ENCODE data around the gene STEAP3.

Gene STEAP3

GRCh38 chr2:119198240-119198840 is 25.3 kb upstream of the STEAP3 start:
- no peak for FAIRE-seq

GRCh38 chr2:119201815-119202214 is 21.8 kb upstream of the STEAP3 start:
- FAIRE-seq = no peak

- FAIRE-seq = no peak
Measured at GRCh38 chr2:119202610-119203310, 20.9 kb upstream of the STEAP3 start.

GRCh38 chr2:119204525-119204924 is 19.1 kb upstream of the STEAP3 start:
- FAIRE-seq = no peak

GRCh38 chr2:119205001-119205706 is 18.5 kb upstream of the STEAP3 start:
- no peak for FAIRE-seq

GRCh38 chr2:119206201-119206600 is 17.4 kb upstream of the STEAP3 start:
- no peak for FAIRE-seq

- FAIRE-seq = no peak
Measured at GRCh38 chr2:119207447-119207846, 16.2 kb upstream of the STEAP3 start.

- FAIRE-seq = no peak
Measured at GRCh38 chr2:119208791-119209203, 14.8 kb upstream of the STEAP3 start.

GRCh38 chr2:119212139-119212800 is 11.4 kb upstream of the STEAP3 start:
- FAIRE-seq = no peak

- no peak for FAIRE-seq
Measured at GRCh38 chr2:119214453-119215037, 9.1 kb upstream of the STEAP3 start.

- FAIRE-seq = no peak
Measured at GRCh38 chr2:119216994-119217393, 6.6 kb upstream of the STEAP3 start.

- FAIRE-seq = no peak
Measured at GRCh38 chr2:119218478-119219064, 5.1 kb upstream of the STEAP3 start.

- FAIRE-seq = no peak
Measured at GRCh38 chr2:119219873-119220272, 3.8 kb upstream of the STEAP3 start.

- no peak for FAIRE-seq
Measured at GRCh38 chr2:119220720-119221301, 2.8 kb upstream of the STEAP3 start.

- no peak for FAIRE-seq
Measured at GRCh38 chr2:119221609-119222008, 2.0 kb upstream of the STEAP3 start.

GRCh38 chr2:119222213-119222612 is 1.4 kb upstream of the STEAP3 start:
- FAIRE-seq = no peak

- no peak for FAIRE-seq
Measured at GRCh38 chr2:119222863-119223520, 642 bp upstream of the STEAP3 start.

GRCh38 chr2:119224391-119225104 is 914 bp downstream of the STEAP3 start:
- FAIRE-seq = no peak

GRCh38 chr2:119225105-119225865 is 1.7 kb downstream of the STEAP3 start:
- no peak for FAIRE-seq

- no peak for FAIRE-seq
Measured at GRCh38 chr2:119225926-119226325, 2.3 kb downstream of the STEAP3 start.

All from A204.1 (cell line).